T-cell (primary cell): Measurements from ENCODE around the gene GPATCH2L. TPM values are rescaled to one million over a fixed set of nuclear protein-coding genes. Genes with fewer than 3 reads are reported as not detected.

Source experiments
- ATAC-seq, 4 experiments: fragments of 200-7000 bp in 3 of 4; fragments of 150-1000 bp in 1 of 4; cut with Tn5 transposase; replicated peaks in 1 of 4; 1 replicate in 3 of 4; 2 replicates in 1 of 4; pipeline ENCODE4 v1.10.0; 2021; ENCODE audit warnings: moderate library complexity in 3 of 4, mild to moderate bottlenecking in 2 of 4, moderate number of reproducible peaks in 1 of 4
- CTCF ChIA-PET, 2 donors: fragments of 300-600 bp; sonication (Branson Sonifier 250); formaldehyde crosslinking; loops; one replicate each; lab custom pipeline; 2022; ENCODE audit warnings: antibody characterized with exemption in 2 of 2; lab: Charles Lee
- POLR2A ChIA-PET, 2 donors: fragments of 300-600 bp; sonication (Branson Sonifier 250); formaldehyde crosslinking; loops; one replicate each; lab custom pipeline; 2022; ENCODE audit warnings: antibody characterized with exemption in 2 of 2; lab: Charles Lee
- DNase-seq, 35 experiments: peaks; one replicate each; pipeline versions ENCODE4 v3.0.0 to v3.0.0-alpha.2; 2013 to 2023
- H3K27ac ChIP-seq: one replicate; pipeline ENCODE4 v1.5.1; 2013; ENCODE audit warnings: low read length
- H3K27me3 ChIP-seq, 2 experiments: replicated peaks in 1 of 2; 1 replicate in 1 of 2; 2 replicates in 1 of 2; pipeline versions ENCODE4 v1.6.1 to v1.7.0; 2013; ENCODE audit warnings: low read length in 1 of 2, mixed read lengths in 1 of 2; ENCODE audit not compliant: control insufficient read depth in 2 of 2, insufficient read depth in 2 of 2; ENCODE audit errors: extremely low read depth in 1 of 2
- H3K36me3 ChIP-seq, 2 donors: 1 replicate in 1 of 2; 2 replicates in 1 of 2; pipeline versions ENCODE4 v1.6.1 to v1.7.0; 2013; ENCODE audit warnings: low read length in 1 of 2; ENCODE audit not compliant: control insufficient read depth in 2 of 2, insufficient read depth in 1 of 2; ENCODE audit errors: extremely low read depth in 1 of 2
- H3K4me1 ChIP-seq, 2 experiments: 1 replicate in 1 of 2; 2 replicates in 1 of 2; pipeline versions ENCODE4 v1.6.1 to v1.7.0; 2013; ENCODE audit warnings: low read length in 2 of 2, mixed read lengths in 1 of 2; ENCODE audit not compliant: insufficient read depth in 2 of 2, control insufficient read depth in 1 of 2; ENCODE audit errors: extremely low read depth in 1 of 2
- H3K4me3 ChIP-seq, 2 donors: 1 replicate in 1 of 2; 2 replicates in 1 of 2; pipeline versions ENCODE4 v1.5.1 to v1.7.0; 2013; ENCODE audit warnings: mild to moderate bottlenecking in 2 of 2, low read length in 1 of 2, moderate library complexity in 1 of 2; ENCODE audit not compliant: control insufficient read depth in 1 of 2; ENCODE audit errors: extremely low read depth in 1 of 2
- H3K9me3 ChIP-seq: 2 replicates; pipeline ENCODE4 v1.7.0; 2013
- H3K27ac Mint-ChIP-seq, 2 donors: one replicate each; pipeline ENCODE4 v1.8.0; 2020 to 2021; ENCODE audit warnings: mild to moderate bottlenecking in 2 of 2, mixed read lengths in 2 of 2
- H3K27me3 Mint-ChIP-seq, 2 donors: one replicate each; pipeline ENCODE4 v1.8.0; 2021 to 2022; ENCODE audit warnings: mixed read lengths in 2 of 2
- H3K36me3 Mint-ChIP-seq: one replicate; pipeline ENCODE4 v1.8.0; 2021; ENCODE audit warnings: mixed read lengths
- H3K4me1 Mint-ChIP-seq, 3 donors: one replicate each; pipeline ENCODE4 v1.8.0; 2020 to 2022; ENCODE audit warnings: mixed read lengths in 3 of 3, mild to moderate bottlenecking in 1 of 3
- H3K4me3 Mint-ChIP-seq, 3 donors: one replicate each; pipeline ENCODE4 v1.8.0; 2020 to 2022; ENCODE audit warnings: mild to moderate bottlenecking in 3 of 3, mixed read lengths in 3 of 3, moderate library complexity in 3 of 3
- H3K9me3 Mint-ChIP-seq, 3 donors: one replicate each; pipeline ENCODE4 v1.8.0; 2020 to 2022; ENCODE audit warnings: mixed read lengths in 3 of 3
- WGBS: methylation state at CpG from one replicate; pipeline ENCODE4 v1.1.5; 2013; ENCODE audit warnings: missing lambda C conversion rate; ENCODE audit not compliant: insufficient coverage; 5-methylcytosine and 5-hydroxymethylcytosine counted together
- total RNA-seq, 35 experiments: library from RNA in 6 of 35; stranded (reverse) in 6 of 35; fragments of 120-200 nt in 1 of 35; gene quantifications; one replicate each; pipeline versions ENCODE4 v1.2.1 to v1.2.4 and lab custom pipeline; 2013 to 2026

GPATCH2L gene
- total RNA-seq, 5 donors from 2014 or later (not counting 1 experiment from before 2014, with no cell fraction given) = 58.5 to 74.6 (median 72.1) TPM

DNA sequence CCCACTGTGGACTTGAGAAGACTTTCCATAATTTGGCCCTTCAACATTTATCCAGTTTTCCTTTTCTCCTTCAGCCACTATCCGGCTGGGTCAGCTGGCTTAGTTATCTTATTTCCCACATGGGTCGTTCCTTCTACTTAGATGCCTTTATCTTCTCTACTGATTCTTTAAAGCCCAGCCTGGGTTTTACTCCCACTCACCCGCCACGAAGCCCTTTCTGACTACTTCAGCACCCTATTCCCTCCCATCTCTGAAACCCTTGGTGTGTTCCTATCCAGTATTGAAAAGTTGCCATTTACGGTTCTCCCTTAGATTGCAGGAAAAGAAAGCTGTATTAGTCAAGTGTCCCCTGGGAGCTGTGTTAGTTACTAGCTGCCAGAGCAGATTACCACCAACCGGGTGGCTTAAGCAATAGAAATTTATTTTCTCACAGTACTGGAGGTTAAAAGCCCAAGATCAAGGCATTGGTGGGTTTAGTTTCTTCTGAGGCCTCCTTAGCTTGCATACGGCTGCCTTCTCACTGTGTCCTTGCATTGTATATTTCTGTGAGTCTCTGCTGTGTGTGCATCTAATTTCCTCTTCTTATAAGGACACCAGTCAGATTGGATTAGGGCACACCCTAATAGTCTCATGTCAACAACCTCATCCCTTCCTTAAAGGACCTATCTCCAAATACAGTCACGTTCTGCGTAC, 105.5 kb downstream of the GPATCH2L start:
- Mint-ChIP-seq H3K27me3 (peaks cover 0 to 3% of the 10 kb centered on the region in 2 donors), H3K27ac (no peak overlapping the region), H3K4me1 (no peaks in the 10 kb centered on the region), H3K36me3 (peaks cover 3% of the 10 kb centered on the region), H3K4me3 (no peak overlapping the region), H3K9me3 (no peaks in the 10 kb centered on the region)
- no peaks in the 10 kb centered on the region for H3K36me3 ChIP-seq
- ChIA-PET POLR2A (no interaction called here), CTCF (no interaction called here)
- ATAC-seq = no peak
- no peaks in the 10 kb centered on the region for H3K9me3 ChIP-seq
- DNase-seq = no peak
- H3K27me3 ChIP-seq = no peaks in the 10 kb centered on the region
- no peak overlapping the region for H3K27ac ChIP-seq
- no peaks in the 10 kb centered on the region for H3K4me1 ChIP-seq
- no peak overlapping the region for H3K4me3 ChIP-seq
- WGBS = 85% methylated on average over 3 of the region's 9 CpGs

DNA sequence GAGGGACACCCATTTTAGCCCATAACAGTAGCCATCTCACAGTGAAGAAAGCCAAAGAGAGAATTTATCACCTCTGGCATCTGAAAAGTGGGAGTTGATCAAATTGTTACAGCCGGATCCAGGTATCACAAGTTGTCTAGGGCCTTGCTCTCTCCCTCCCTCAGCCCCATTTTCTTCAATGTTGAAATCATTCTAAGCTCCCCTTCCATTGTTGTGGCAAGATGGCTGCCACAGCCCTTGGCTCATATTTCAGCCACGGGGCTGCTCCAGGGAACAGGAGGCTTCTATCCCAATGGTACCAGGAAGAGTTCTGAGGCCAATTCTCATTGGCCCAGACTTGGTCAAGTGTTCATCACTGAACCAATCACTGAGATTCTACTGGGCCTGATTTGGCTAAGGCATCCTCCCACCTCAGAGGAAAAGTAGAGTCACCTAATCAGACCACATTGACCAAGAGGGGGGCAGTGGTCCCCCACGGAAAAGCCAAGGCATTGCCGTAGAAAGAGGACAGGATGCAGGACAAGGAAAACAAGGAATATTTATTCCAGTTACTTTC, 106.2 kb downstream of the GPATCH2L start:
- ChIA-PET POLR2A (no interaction called here), CTCF (no interaction called here)
- H3K4me3 ChIP-seq = no peak overlapping the region
- Mint-ChIP-seq H3K36me3 (peaks cover 2% of the 10 kb centered on the region), H3K4me1 (no peaks in the 10 kb centered on the region), H3K9me3 (no peaks in the 10 kb centered on the region), H3K27ac (no peak overlapping the region), H3K27me3 (peaks cover 0 to 3% of the 10 kb centered on the region in 2 donors), H3K4me3 (no peak overlapping the region)
- no peaks in the 10 kb centered on the region for H3K9me3 ChIP-seq
- H3K27me3 ChIP-seq = no peaks in the 10 kb centered on the region
- H3K4me1 ChIP-seq = no peaks in the 10 kb centered on the region
- no peak overlapping the region for H3K27ac ChIP-seq
- WGBS = 90% methylated on average over 1 of the region's 4 CpGs
- ATAC-seq (no peak), DNase-seq (no peak)
- H3K36me3 ChIP-seq = no peaks in the 10 kb centered on the region

DNA sequence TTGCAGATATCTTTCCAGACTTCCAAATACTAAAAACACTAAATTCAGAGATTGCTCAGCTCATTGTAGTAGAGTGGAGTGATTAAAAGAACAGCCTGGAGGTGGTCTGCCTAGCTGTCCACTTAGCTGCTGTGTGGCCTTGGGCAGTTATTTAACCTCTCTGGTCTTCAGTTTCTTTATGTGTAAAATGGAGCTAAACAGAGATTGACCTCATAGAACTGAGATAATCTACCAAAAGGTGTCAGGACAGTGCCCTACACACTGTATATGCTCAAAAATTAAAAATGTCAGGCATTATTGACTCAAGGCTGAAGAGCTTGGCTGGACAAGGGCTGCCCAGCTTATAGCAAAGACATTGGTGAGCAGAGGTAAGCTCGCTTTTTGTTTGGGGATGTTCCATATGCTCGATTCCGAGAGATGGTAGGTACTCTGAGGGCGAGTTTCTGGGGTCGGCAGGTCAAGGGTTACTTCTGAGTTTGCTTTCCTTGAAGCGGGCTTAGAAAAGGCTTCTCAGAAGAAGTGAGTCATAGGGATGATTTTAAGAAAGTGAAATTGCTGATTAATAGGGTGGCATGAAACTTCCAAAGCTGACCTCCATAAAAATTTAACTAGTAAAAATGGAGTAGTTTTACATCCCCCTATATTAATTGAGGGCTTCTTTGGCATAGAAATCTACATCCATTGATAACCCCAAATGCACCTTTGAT, 107.5 kb downstream of the GPATCH2L start:
- Mint-ChIP-seq H3K9me3 (no peaks in the 10 kb centered on the region), H3K27ac (no peak overlapping the region), H3K4me3 (no peak overlapping the region), H3K4me1 (no peaks in the 10 kb centered on the region), H3K27me3 (peaks cover 4 to 8% of the 10 kb centered on the region in 2 donors), H3K36me3 (no peaks in the 10 kb centered on the region)
- H3K27me3 ChIP-seq = peaks cover 0 to under 1% of the 10 kb centered on the region in 2 experiments
- CTCF ChIA-PET = no interaction called here
- H3K4me1 ChIP-seq = no peaks in the 10 kb centered on the region
- 88% methylated on average over 4 of the region's 6 CpGs for WGBS
- no peaks in the 10 kb centered on the region for H3K9me3 ChIP-seq
- DNase-seq = no peak
- POLR2A ChIA-PET = no interaction called here
- no peak overlapping the region for H3K4me3 ChIP-seq
- H3K27ac ChIP-seq = no peak overlapping the region
- H3K36me3 ChIP-seq = no peaks in the 10 kb centered on the region
- ATAC-seq = no peak

DNA sequence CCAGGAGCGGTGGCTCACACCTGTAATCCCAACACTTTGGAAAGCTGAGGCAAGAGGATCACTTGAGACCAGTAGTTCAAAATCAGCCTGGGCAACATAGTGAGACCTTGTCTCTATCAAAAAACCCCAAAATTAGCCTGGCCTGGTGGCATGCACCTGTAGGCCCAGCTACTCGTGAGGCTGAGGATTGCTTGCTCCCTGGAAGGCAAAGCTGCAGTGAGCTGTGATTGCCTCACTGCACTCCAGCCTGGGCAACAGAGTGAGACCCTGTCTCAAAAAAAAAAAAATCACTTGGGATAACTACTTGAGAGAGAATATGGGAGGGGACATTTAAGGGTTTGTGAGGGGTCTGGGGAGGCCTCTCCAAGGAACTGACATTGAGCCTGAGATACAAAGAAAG, 109.0 kb downstream of the GPATCH2L start:
- H3K9me3 Mint-ChIP-seq = no peaks in the 10 kb centered on the region
- H3K4me3 ChIP-seq = no peak overlapping the region
- no peak overlapping the region for H3K27ac Mint-ChIP-seq
- no peaks in the 10 kb centered on the region for H3K36me3 Mint-ChIP-seq
- no peaks in the 10 kb centered on the region for H3K4me1 ChIP-seq
- no peaks in the 10 kb centered on the region for H3K36me3 ChIP-seq
- H3K4me3 Mint-ChIP-seq = no peak overlapping the region
- DNase-seq (no peak), ATAC-seq (no peak)
- H3K27me3 Mint-ChIP-seq = peaks cover 9 to 13% of the 10 kb centered on the region in 2 donors
- ChIA-PET POLR2A (no interaction called here), CTCF (no interaction called here)
- no peaks in the 10 kb centered on the region for H3K9me3 ChIP-seq
- 33% methylated on average over 2 of the region's 2 CpGs for WGBS
- no peaks in the 10 kb centered on the region for H3K4me1 Mint-ChIP-seq
- no peak overlapping the region for H3K27ac ChIP-seq
- H3K27me3 ChIP-seq = peaks cover 0 to 8% of the 10 kb centered on the region in 2 experiments

DNA sequence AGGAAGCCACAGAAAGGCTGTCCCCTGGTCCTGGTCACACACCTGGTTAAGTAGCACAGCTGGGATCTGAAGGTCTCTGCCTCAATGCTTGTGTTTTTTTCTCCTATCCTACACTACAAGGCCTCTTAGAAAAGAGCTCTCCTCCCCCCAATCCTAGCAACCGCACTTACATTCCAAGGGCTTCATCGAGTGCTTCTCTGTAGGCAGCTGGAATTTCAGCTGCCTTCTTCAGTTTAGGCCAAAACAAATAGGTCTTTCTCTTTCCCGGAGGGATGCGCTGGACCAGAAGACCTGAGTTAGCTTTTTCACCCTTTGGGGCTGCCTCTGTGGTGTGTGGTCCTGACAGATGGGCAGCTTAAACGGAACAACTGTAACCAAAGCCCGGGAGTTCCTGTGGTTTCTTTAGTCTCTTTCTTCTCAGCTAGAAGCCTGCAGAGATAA, 109.7 kb downstream of the GPATCH2L start:
- Histone ChIP-seq H3K36me3 (no peaks in the 10 kb centered on the region), H3K9me3 (no peaks in the 10 kb centered on the region), H3K4me1 (no peaks in the 10 kb centered on the region), H3K4me3 (no peak overlapping the region), H3K27me3 (peaks cover 0 to 8% of the 10 kb centered on the region in 2 experiments), H3K27ac (no peak overlapping the region)
- Mint-ChIP-seq H3K27me3 (peaks cover 15 to 17% of the 10 kb centered on the region in 2 donors), H3K4me3 (no peak overlapping the region), H3K4me1 (peaks cover 0 to 2% (median 0%) of the 10 kb centered on the region in 3 donors), H3K36me3 (no peaks in the 10 kb centered on the region), H3K9me3 (no peaks in the 10 kb centered on the region), H3K27ac (no peak overlapping the region)
- WGBS = 61% methylated on average over 3 of the region's 6 CpGs
- ChIA-PET POLR2A (no interaction called here), CTCF (no interaction called here)
- ATAC-seq (no peak), DNase-seq (no peak)

DNA sequence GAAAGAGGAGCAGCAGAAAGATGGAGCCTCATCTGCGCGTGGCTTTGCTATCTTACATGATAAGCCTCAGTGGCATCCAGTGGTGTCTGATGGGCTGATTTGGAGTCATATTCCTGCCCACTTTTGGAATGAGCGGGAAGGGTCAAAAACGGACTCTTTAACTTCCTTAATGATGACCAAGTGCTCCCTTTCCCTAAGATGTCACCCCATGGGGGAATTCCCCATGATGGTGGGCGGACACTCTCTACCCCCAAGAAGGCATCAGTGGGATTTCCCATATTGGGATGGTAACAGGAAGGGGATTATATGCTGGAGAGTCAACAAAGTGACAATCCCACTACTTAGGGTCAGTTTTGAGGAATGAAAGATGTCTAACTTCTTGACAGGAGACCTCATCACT, 110.9 kb downstream of the GPATCH2L start:
- H3K9me3 Mint-ChIP-seq = no peaks in the 10 kb centered on the region
- H3K27me3 Mint-ChIP-seq = peaks cover 17 to 19% of the 10 kb centered on the region in 2 donors
- H3K27me3 ChIP-seq = peaks cover 0 to 16% of the 10 kb centered on the region in 2 experiments
- no peaks in the 10 kb centered on the region for H3K36me3 Mint-ChIP-seq
- no peak overlapping the region for H3K27ac ChIP-seq
- H3K27ac Mint-ChIP-seq = no peak overlapping the region
- H3K36me3 ChIP-seq = no peaks in the 10 kb centered on the region
- H3K4me3 ChIP-seq = no peak overlapping the region
- DNase-seq (no peak), ATAC-seq (no peak)
- peaks cover 0 to 4% (median 2%) of the 10 kb centered on the region in 3 donors for H3K4me1 Mint-ChIP-seq
- no CpG with 5 or more reads among the region's 5 CpGs for WGBS
- no peaks in the 10 kb centered on the region for H3K9me3 ChIP-seq
- peaks cover 0 to 3% of the 10 kb centered on the region in 2 experiments for H3K4me1 ChIP-seq
- no peak overlapping the region for H3K4me3 Mint-ChIP-seq
- CTCF ChIA-PET = no interaction called here
- POLR2A ChIA-PET = no interaction called here
